Measurements from ENCODE around the gene EPAS1. TPM values are rescaled to one million over a fixed set of nuclear protein-coding genes. Genes with fewer than 3 reads are reported as not detected.

EPAS1 gene
- total and polyA plus RNA-seq, 12 donors = 25.2 to 307 (median 175) TPM

DNA sequence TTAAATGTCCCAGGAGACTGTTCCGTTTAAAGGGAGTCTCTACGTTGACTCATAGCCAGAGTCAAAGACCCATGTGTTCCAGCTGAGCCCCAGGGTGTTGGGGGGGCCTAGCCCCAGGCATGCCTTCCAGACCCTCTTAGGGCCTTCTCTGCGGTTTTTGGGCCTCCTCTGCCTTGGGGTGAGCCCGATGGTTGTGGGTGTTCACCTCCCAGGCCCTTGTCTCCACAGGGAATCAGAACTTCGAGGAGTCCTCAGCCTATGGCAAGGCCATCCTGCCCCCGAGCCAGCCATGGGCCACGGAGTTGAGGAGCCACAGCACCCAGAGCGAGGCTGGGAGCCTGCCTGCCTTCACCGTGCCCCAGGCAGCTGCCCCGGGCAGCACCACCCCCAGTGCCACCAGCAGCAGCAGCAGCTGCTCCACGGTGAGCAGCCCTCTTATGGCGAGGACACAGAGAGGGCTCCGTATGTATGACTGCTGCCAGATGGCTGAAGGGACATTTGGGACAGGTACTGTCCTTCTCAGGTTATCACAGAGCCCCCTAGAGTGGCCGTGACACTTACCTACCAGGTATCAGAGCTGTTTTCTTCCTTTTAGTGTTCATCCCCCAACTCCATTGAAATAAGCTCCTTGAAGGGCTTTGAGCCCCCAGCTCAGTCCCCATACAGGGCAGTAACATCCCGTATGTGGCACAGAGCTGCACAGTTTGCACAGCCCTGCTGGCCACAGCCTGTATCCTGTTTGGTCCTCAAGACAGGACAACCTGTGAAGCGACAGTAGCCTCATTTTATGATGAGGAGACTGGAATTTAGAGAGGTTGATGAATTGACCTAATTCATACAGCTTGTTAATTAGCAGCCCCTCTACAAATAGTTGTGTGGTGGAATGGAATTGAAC is 80.7 kb downstream of the EPAS1 start:
- WGBS, 4 donors = 82 to 92% (median 87%) methylated on average over 8 to 16 of the region's 16 CpGs
- intact Hi-C loops (cut with DNase I) = loop anchor here in 1 of 2 donors (10.0 kb wide), 1 partner anchor 77 kb away; no protein-coding TSS in a partner anchor

DNA sequence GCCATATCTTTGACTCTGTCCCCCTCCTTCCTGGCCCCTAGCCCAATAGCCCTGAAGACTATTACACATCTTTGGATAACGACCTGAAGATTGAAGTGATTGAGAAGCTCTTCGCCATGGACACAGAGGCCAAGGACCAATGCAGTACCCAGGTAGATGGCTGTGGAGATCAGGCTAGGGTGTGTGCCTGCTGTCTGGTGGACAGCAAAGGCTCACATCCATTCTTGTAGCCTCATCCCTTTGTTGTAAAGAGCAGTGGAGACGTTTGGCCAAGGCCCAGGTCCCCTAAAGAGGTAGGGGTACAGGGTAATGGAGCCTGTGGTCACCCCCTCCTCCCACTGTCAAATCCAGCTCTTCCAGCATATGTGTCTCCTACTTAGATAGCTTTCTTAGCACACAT is 81.4 kb downstream of the EPAS1 start:
- intact Hi-C loops (cut with DNase I) = loop anchor here in 1 of 2 donors (10.0 kb wide), 1 partner anchor 76 kb away; no protein-coding TSS in a partner anchor
- TF ChIP-seq, protein P1, sequence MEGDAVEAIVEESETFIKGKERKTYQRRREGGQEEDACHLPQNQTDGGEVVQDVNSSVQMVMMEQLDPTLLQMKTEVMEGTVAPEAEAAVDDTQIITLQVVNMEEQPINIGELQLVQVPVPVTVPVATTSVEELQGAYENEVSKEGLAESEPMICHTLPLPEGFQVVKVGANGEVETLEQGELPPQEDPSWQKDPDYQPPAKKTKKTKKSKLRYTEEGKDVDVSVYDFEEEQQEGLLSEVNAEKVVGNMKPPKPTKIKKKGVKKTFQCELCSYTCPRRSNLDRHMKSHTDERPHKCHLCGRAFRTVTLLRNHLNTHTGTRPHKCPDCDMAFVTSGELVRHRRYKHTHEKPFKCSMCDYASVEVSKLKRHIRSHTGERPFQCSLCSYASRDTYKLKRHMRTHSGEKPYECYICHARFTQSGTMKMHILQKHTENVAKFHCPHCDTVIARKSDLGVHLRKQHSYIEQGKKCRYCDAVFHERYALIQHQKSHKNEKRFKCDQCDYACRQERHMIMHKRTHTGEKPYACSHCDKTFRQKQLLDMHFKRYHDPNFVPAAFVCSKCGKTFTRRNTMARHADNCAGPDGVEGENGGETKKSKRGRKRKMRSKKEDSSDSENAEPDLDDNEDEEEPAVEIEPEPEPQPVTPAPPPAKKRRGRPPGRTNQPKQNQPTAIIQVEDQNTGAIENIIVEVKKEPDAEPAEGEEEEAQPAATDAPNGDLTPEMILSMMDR (IDR thresholded peaks at IDR 0.05) = no peak
- TF ChIP-seq POLR2A (IDR thresholded peaks at IDR 0.05) = no peak
- Histone ChIP-seq H3K4me3 (no peak overlapping the region), H3K4me1 (replicated peaks in 1 of 2) (no peaks in the 10 kb centered on the region), H3K36me3 (replicated peaks in 1 of 2) (peaks cover 0 to 94% of the 10 kb centered on the region in 2 donors), H3K27me3 (no peaks in the 10 kb centered on the region), H3K27ac (peak overlapping the region in 1 of 5 donors; percentile 3), H3K9me3 (replicated peaks in 1 of 3) (no peaks in the 10 kb centered on the region)
- WGBS, 4 donors = 72 to 79% (median 75%) methylated on average over 3 of the region's 3 CpGs
- peak in 1 of 7 donors; percentile 25 for DNase-seq

More for the DNA sequence above, 80.7 kb downstream of the EPAS1 start:
- Histone ChIP-seq H3K9me3 (replicated peaks in 1 of 3) (no peaks in the 10 kb centered on the region), H3K4me1 (replicated peaks in 1 of 2) (no peaks in the 10 kb centered on the region), H3K27me3 (no peaks in the 10 kb centered on the region), H3K36me3 (replicated peaks in 1 of 2) (peaks cover 0 to 94% of the 10 kb centered on the region in 2 donors), H3K4me3 (no peak overlapping the region), H3K27ac (peak overlapping the region in 1 of 5 donors; percentile 6)
- TF ChIP-seq POLR2A (IDR thresholded peaks at IDR 0.05) = no peak
- TF ChIP-seq, protein P1 (IDR thresholded peaks at IDR 0.05) = no peak
- DNase-seq = peak in 1 of 7 donors; percentile 31

DNA sequence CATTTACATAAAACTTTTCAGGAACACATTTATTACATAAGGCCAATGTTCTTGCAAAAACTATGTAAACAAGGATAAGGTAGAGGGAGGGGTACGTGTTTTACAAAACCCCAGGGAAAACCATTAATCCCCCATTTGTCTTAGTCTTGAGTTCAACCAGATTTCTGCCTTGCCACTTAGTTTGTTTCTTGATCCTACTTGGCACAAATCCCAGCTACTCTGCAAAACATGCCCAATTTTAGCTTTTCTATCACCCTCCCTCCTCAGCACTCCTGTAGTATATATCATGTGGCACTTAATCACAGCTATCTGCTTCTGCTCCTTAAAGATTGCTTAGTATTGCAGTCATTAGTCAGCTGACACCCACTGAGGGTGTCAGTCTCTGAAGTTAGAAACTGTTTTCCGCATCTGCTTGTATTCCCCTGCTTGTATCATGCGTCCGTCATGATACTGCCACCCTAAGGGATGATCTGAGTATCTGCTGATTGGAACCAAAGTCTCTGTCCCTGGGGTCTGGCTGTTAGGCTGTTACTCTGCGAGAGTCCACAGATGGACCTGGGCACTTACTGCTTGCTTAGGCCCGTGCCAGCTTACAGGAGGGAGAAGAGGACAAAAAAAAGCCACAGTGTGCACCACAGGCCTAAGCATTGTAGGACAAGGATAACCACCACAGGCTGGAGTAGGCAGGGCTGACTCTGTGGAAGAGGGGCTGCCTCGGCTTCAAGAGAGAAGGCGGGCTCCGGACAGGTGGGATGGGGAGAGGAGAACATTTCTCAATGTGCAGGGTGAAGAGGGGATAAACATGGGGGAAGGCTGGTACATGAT is 82.2 kb downstream of the EPAS1 start:
- Histone ChIP-seq H3K4me3 (no peak overlapping the region), H3K27ac (no peak overlapping the region), H3K36me3 (replicated peaks in 1 of 2) (peaks cover 0 to 93% of the 10 kb centered on the region in 2 donors), H3K4me1 (replicated peaks in 1 of 2) (no peaks in the 10 kb centered on the region), H3K27me3 (no peaks in the 10 kb centered on the region), H3K9me3 (replicated peaks in 1 of 3) (no peaks in the 10 kb centered on the region)
- peak in 1 of 7 donors; percentile 33 for DNase-seq
- no peak for TF ChIP-seq POLR2A (IDR thresholded peaks at IDR 0.05)
- TF ChIP-seq, protein P1 (IDR thresholded peaks at IDR 0.05) = no peak
- WGBS, 4 donors = 81 to 89% (median 85%) methylated on average over 9 of the region's 9 CpGs
- intact Hi-C loops (cut with DNase I) = loop anchor here in 1 of 2 donors (10.0 kb wide), 1 partner anchor 75 kb away; no protein-coding TSS in a partner anchor

Data from adrenal gland (tissue), 12 donors.